Measurements from ENCODE around the gene GPR89A.
"Not testable (repeated sequence)": the region's sequence is repeated elsewhere in the genome, so short reads cannot be mapped to it uniquely, and the experiment has no call there.

Gene GPR89A

GRCh38 chr1:145636237-145636636, 28.4 kb downstream of the GPR89A start:
- not testable (repeated sequence) for H3K36me3 ChIP-seq (ENCODE audit: control insufficient read depth, insufficient read depth, low read length); H3K4me1 ChIP-seq (ENCODE audit: control insufficient read depth, insufficient read depth, low read length); H3K27me3 ChIP-seq (ENCODE audit: control insufficient read depth, insufficient read depth, low read length); H3K9ac ChIP-seq (ENCODE audit: low read length); H3K9me3 ChIP-seq (ENCODE audit: control insufficient read depth, low read length); H3K4me3 ChIP-seq (ENCODE audit: low read length)

- H3K9me3 ChIP-seq (ENCODE audit: control insufficient read depth, low read length); H3K4me1 ChIP-seq (ENCODE audit: control insufficient read depth, insufficient read depth, low read length); H3K36me3 ChIP-seq (ENCODE audit: control insufficient read depth, insufficient read depth, low read length); H3K27me3 ChIP-seq (ENCODE audit: control insufficient read depth, insufficient read depth, low read length); H3K4me3 ChIP-seq (ENCODE audit: low read length); H3K9ac ChIP-seq (ENCODE audit: low read length): not testable (repeated sequence)
These were observed 34.1 kb downstream of the GPR89A start for GRCh38 chr1:145641886-145642285.

- not testable (repeated sequence) for H3K9ac ChIP-seq (ENCODE audit: low read length); H3K27me3 ChIP-seq (ENCODE audit: control insufficient read depth, insufficient read depth, low read length); H3K4me3 ChIP-seq (ENCODE audit: low read length); H3K9me3 ChIP-seq (ENCODE audit: control insufficient read depth, low read length); H3K4me1 ChIP-seq (ENCODE audit: control insufficient read depth, insufficient read depth, low read length); H3K36me3 ChIP-seq (ENCODE audit: control insufficient read depth, insufficient read depth, low read length)
These were observed 36.2 kb downstream of the GPR89A start for GRCh38 chr1:145643990-145644389.

GRCh38 chr1:145656245-145656943, 48.6 kb downstream of the GPR89A start:
- H3K27me3 ChIP-seq (ENCODE audit: control insufficient read depth, insufficient read depth, low read length); H3K4me1 ChIP-seq (ENCODE audit: control insufficient read depth, insufficient read depth, low read length); H3K9ac ChIP-seq (ENCODE audit: low read length); H3K4me3 ChIP-seq (ENCODE audit: low read length); H3K9me3 ChIP-seq (ENCODE audit: control insufficient read depth, low read length); H3K36me3 ChIP-seq (ENCODE audit: control insufficient read depth, insufficient read depth, low read length): not testable (repeated sequence)

- H3K4me3 ChIP-seq (ENCODE audit: low read length); H3K36me3 ChIP-seq (ENCODE audit: control insufficient read depth, insufficient read depth, low read length); H3K27me3 ChIP-seq (ENCODE audit: control insufficient read depth, insufficient read depth, low read length); H3K4me1 ChIP-seq (ENCODE audit: control insufficient read depth, insufficient read depth, low read length); H3K9ac ChIP-seq (ENCODE audit: low read length); H3K9me3 ChIP-seq (ENCODE audit: control insufficient read depth, low read length): not testable (repeated sequence)
These were observed 54.7 kb downstream of the GPR89A start for GRCh38 chr1:145662502-145662901.

- not testable (repeated sequence) for H3K4me3 ChIP-seq (ENCODE audit: low read length); H3K9ac ChIP-seq (ENCODE audit: low read length); H3K36me3 ChIP-seq (ENCODE audit: control insufficient read depth, insufficient read depth, low read length)
These were observed 57.2 kb downstream of the GPR89A start for GRCh38 chr1:145665015-145665414.

GRCh38 chr1:145670995-145671745, 63.4 kb downstream of the GPR89A start:
- not testable (repeated sequence) for H3K9me3 ChIP-seq (ENCODE audit: control insufficient read depth, low read length); H3K9ac ChIP-seq (ENCODE audit: low read length); H3K4me3 ChIP-seq (ENCODE audit: low read length); H3K4me1 ChIP-seq (ENCODE audit: control insufficient read depth, insufficient read depth, low read length); H3K36me3 ChIP-seq (ENCODE audit: control insufficient read depth, insufficient read depth, low read length); H3K27me3 ChIP-seq (ENCODE audit: control insufficient read depth, insufficient read depth, low read length)

More at GRCh38 chr1:145665015-145665414, 57.2 kb downstream of the GPR89A start:
- not testable (repeated sequence) for H3K27me3 ChIP-seq (ENCODE audit: control insufficient read depth, insufficient read depth, low read length); H3K4me1 ChIP-seq (ENCODE audit: control insufficient read depth, insufficient read depth, low read length); H3K9me3 ChIP-seq (ENCODE audit: control insufficient read depth, low read length)

- H3K9me3 ChIP-seq (ENCODE audit: control insufficient read depth, low read length); H3K9ac ChIP-seq (ENCODE audit: low read length); H3K27me3 ChIP-seq (ENCODE audit: control insufficient read depth, insufficient read depth, low read length); H3K4me3 ChIP-seq (ENCODE audit: low read length); H3K36me3 ChIP-seq (ENCODE audit: control insufficient read depth, insufficient read depth, low read length); H3K4me1 ChIP-seq (ENCODE audit: control insufficient read depth, insufficient read depth, low read length): not testable (repeated sequence)
These were observed 65.4 kb downstream of the GPR89A start for GRCh38 chr1:145673217-145673616.

- not testable (repeated sequence) for H3K4me3 ChIP-seq (ENCODE audit: low read length); H3K9me3 ChIP-seq (ENCODE audit: control insufficient read depth, low read length); H3K27me3 ChIP-seq (ENCODE audit: control insufficient read depth, insufficient read depth, low read length); H3K9ac ChIP-seq (ENCODE audit: low read length); H3K36me3 ChIP-seq (ENCODE audit: control insufficient read depth, insufficient read depth, low read length); H3K4me1 ChIP-seq (ENCODE audit: control insufficient read depth, insufficient read depth, low read length)
These were observed 77.1 kb downstream of the GPR89A start for GRCh38 chr1:145684858-145685257.

GRCh38 chr1:145686078-145686477, 78.3 kb downstream of the GPR89A start:
- not testable (repeated sequence) for H3K36me3 ChIP-seq (ENCODE audit: control insufficient read depth, insufficient read depth, low read length); H3K9ac ChIP-seq (ENCODE audit: low read length); H3K9me3 ChIP-seq (ENCODE audit: control insufficient read depth, low read length); H3K27me3 ChIP-seq (ENCODE audit: control insufficient read depth, insufficient read depth, low read length); H3K4me3 ChIP-seq (ENCODE audit: low read length)
- peaks cover 16% of the 10 kb centered on the region for H3K4me1 ChIP-seq (ENCODE audit: control insufficient read depth, insufficient read depth, low read length)

GRCh38 chr1:145688328-145688727, 80.5 kb downstream of the GPR89A start:
- Histone ChIP-seq H3K4me1 (ENCODE audit: control insufficient read depth, insufficient read depth, low read length) (peaks cover 19% of the 10 kb centered on the region), H3K9me3 (ENCODE audit: control insufficient read depth, low read length) (no peaks in the 10 kb centered on the region), H3K9ac (ENCODE audit: low read length) (no peak overlapping the region), H3K27me3 (ENCODE audit: control insufficient read depth, insufficient read depth, low read length) (no peaks in the 10 kb centered on the region), H3K4me3 (ENCODE audit: low read length) (no peak overlapping the region), H3K36me3 (ENCODE audit: control insufficient read depth, insufficient read depth, low read length) (no peaks in the 10 kb centered on the region)

GRCh38 chr1:145688924-145689323, 81.1 kb downstream of the GPR89A start:
- Histone ChIP-seq H3K9me3 (ENCODE audit: control insufficient read depth, low read length) (no peaks in the 10 kb centered on the region), H3K9ac (ENCODE audit: low read length) (no peak overlapping the region), H3K27me3 (ENCODE audit: control insufficient read depth, insufficient read depth, low read length) (no peaks in the 10 kb centered on the region), H3K4me3 (ENCODE audit: low read length) (no peak overlapping the region), H3K36me3 (ENCODE audit: control insufficient read depth, insufficient read depth, low read length) (no peaks in the 10 kb centered on the region), H3K4me1 (ENCODE audit: control insufficient read depth, insufficient read depth, low read length) (peaks cover 19% of the 10 kb centered on the region)

Measured in mucosa of stomach (tissue), 1 donor.